SKM-1 treated with dmso at 0.1 percent for 144 hours (cell line): ENCODE results near the gene ABCF3.
A peak's percentile ranks its signal among the peaks of the same experiment; 100 is the strongest.
"Not testable (repeated sequence)": the region's sequence is repeated elsewhere in the genome, so short reads cannot be mapped to it uniquely, and the experiment has no call there.

Experiments used
- DNase-seq: peaks from one replicate; lab custom pipeline; 2025; ENCODE audit not compliant: unreplicated experiment; lab: John Stamatoyannopoulos, UW

ABCF3 gene, protein sequence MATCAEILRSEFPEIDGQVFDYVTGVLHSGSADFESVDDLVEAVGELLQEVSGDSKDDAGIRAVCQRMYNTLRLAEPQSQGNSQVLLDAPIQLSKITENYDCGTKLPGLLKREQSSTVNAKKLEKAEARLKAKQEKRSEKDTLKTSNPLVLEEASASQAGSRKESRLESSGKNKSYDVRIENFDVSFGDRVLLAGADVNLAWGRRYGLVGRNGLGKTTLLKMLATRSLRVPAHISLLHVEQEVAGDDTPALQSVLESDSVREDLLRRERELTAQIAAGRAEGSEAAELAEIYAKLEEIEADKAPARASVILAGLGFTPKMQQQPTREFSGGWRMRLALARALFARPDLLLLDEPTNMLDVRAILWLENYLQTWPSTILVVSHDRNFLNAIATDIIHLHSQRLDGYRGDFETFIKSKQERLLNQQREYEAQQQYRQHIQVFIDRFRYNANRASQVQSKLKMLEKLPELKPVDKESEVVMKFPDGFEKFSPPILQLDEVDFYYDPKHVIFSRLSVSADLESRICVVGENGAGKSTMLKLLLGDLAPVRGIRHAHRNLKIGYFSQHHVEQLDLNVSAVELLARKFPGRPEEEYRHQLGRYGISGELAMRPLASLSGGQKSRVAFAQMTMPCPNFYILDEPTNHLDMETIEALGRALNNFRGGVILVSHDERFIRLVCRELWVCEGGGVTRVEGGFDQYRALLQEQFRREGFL

GRCh38 chr3:184186184-184186901 lies at the start of gene ABCF3:
Gene ABCF3, plus strand, starts transcription at chr3:184186199. Its CDS starts 9 bp downstream, at chr3:184186208.
- no peak for DNase-seq

DNA sequence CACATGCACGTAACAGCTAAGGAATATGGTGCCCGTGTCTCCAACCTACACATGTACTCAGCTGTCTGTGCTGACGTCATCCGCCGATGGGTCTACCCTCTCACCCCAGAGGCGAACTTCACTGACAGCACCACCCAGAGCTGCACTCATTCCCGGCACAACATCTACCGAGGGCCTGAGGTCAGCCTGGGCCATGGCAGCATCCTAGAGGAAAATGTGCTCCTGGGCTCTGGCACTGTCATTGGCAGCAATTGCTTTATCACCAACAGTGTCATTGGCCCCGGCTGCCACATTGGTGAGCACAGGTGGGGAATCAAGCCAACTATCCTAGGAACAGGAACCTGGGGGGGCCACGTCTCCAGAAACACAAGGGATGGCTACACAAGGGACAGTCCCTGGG lies 45.6 kb upstream of the ABCF3 start:
- DNase-seq = no peak

GRCh38 chr3:184142199-184142598 lies 43.8 kb upstream of the ABCF3 start:
- no peak for DNase-seq

- DNase-seq = no peak
Observed at GRCh38 chr3:184143327-184143726, 42.7 kb upstream of the ABCF3 start.

GRCh38 chr3:184144505-184144904 lies 41.5 kb upstream of the ABCF3 start:
- no peak for DNase-seq

GRCh38 chr3:184145111-184145524 lies 40.9 kb upstream of the ABCF3 start:
- no peak for DNase-seq

GRCh38 chr3:184145751-184146270 lies 40.2 kb upstream of the ABCF3 start:
- DNase-seq = no peak

DNA sequence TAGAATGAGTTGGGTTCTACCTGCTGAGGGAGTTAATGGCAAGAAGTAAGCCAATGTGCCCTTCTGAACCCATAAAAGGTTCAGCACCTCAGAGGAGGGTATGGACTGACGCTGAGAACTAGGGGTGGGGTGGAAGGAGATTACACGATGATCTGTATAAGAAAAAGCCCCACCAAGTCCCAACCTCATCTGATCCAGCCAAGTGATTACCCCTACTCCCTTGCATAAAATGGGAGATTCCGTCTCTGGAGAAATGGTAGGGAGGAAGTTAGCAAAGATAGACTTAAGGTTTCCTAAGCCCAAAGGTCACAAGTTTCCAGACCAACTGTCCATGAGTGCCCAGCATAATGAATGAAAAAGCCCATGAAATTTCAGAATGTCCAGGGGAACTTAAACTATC lies 37.9 kb upstream of the ABCF3 start:
- DNase-seq = no peak

DNA sequence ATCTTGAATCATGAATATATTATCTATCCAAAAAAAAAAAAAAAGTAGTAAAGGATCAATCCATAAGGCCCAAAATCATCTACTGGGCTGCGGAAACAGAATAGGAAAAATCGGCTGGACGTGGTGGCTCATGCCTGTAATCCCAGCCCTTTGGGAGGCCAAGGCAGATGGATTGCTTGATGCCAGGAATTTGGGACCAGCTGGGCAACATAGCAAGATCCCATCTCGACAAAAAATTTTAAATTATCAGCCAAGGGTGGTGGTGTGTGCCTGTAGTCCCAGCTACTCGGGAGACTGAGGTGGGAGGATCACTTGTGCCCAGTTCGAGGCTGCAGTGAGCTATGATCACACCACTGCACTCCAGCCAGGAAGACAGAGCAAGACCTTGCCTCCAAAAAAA lies 36.9 kb upstream of the ABCF3 start:
- DNase-seq = no peak

DNA sequence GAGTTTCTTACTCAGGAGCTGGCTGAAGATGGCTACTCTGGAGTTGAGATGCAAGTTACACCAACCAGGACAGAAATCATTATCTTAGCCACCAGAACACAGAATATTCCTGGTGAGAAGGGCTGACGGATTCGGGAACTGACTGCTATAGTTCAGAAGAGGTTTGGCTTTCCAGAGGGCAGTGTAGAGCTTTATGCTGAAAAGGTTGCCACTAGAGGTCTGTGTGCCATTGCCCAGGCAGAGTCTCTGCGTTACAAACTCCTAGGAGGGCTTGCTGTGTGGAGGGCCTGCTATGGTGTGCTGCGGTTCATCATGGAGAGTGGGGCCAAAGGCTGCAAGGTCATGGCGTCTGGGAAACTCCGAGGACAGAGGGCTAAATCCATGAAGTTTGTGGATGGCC lies 36.2 kb upstream of the ABCF3 start:
- DNase-seq = not testable (repeated sequence)

DNA sequence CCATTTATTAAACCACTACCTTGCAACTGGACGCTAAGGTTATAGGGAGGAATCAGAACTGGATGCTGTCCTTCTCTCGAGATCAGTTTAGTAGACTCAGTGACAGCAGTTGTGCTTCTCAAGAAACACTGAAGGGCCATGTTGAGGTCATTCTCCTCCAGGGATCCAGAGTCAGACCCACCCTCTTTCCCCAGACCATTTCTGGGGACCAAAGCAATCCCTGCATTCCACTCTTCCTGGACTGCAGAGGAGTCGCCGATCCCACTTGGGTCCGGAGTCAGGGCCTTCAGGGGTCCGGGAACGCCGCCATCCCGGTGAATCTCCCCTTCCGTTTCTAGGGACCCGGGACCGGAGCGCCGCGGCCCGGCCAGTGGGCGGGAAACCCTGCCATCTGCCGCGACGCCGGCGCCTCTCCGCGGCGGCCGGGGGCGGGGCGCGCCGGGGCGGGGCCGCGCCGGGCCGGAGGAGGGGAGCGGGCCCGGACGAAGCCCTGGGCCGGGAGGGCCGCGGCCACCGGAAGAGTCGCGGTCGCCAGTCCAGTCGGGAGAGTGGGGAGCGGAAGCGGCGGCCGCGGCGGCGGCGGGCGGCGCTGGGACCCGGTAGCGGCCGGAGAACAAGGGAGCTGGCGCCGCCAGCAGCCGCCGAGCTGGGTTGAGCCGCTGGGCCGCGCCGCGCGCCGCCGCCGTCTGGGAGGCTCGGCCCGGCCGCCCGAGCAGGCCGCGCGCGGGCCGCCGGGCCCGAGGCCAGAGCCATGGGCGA lies 30.9 kb upstream of the ABCF3 start, which contains the start of gene DVL3:
DVL3 (plus strand) TSS at position 493 of the 759 bp plus-strand sequence; CDS start at position 752, 259 bp downstream.
- DNase-seq = peak; percentile 33

- no peak for DNase-seq
Observed at GRCh38 chr3:184155644-184156521, 30.1 kb upstream of the ABCF3 start.

DNA sequence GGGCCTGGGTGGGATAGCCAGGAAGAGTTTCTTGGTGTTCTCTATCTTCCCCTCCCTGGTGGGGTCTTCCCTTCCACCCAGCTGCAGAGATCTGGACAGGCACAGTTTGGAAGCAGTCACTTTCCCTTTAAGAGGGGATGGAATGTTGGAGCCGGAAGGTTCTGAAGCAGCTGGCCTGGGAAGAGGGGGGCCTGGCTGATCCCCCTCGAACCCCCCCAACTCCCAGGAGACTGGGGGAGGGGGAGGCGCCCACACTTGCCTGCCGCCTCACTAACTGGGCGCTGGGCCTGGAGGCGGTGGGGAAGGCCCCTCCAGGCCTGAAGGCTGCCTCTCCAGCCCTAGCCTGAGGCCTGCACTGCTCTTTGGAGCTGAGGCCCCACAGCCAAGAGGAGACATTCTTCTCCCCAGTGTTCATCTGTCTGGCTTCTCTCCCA lies 29.5 kb upstream of the ABCF3 start:
- DNase-seq = no peak

DNA sequence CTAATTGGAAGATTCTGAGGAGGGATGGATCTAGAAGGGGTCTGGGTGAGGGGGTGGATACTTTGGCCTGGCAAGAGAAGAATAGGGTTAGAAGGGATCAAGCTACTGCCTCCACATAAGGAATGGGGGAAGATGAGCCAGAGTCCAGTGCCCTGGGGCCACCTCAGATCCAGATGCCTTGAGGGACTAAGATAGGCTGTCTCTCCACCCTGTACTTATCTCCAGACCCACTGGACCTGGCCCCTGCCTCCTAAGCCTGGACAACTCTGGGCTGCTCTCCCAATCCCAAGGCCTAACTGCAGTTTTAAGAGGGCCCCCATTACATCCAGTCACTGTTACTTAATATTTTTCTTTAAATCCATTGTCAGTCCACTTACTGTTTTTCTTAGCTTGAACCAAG lies 28.8 kb upstream of the ABCF3 start:
- no peak for DNase-seq

- DNase-seq = peak; percentile 46
Observed at GRCh38 chr3:184158404-184158803, 27.6 kb upstream of the ABCF3 start.

DNA sequence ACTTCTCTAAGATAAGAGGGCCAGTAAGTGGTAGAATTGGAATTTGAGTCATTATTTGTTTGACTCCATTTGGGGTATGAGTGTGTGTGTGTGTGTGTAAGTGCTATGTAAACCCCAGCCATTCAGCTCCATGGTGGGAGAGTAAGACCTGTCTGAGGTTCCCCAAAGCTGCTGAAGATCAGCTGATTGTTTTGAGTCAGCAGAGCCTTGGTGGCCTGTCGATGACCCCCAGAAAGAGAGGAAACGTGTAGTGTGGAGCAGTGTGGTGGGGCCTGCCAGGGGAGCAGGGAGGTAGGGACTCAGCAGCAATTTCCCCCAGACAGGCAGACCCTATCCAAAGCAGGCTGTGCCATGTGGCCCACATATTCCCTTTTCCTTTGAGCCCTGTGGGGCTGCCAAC lies 25.5 kb upstream of the ABCF3 start:
- no peak for DNase-seq

- not testable (repeated sequence) for DNase-seq
Observed at GRCh38 chr3:184162571-184163070, 23.4 kb upstream of the ABCF3 start.

- DNase-seq = no peak
Observed at GRCh38 chr3:184164648-184165330, 21.2 kb upstream of the ABCF3 start.

- DNase-seq = no peak
Observed at GRCh38 chr3:184165543-184165942, 20.5 kb upstream of the ABCF3 start.
